ENCODE results near the gene IGFBP3.

- TF ChIP-seq ZNF124 (CRISPR knock-in tag; IDR thresholded peaks at IDR 0.05) (no peak), TBL1XR1 (IDR thresholded peaks at IDR 0.05; ENCODE audit: borderline replicate concordance, low read length, partially characterized antibody) (no peak), CCAR2 (optimal IDR thresholded peaks at IDR 0.05; ENCODE audit: low read depth, low read length) (no peak), SOX6 (IDR thresholded peaks at IDR 0.05) (no peak), SOX6 (CRISPR knock-in tag; IDR thresholded peaks at IDR 0.05) (no peak), CTCF (CRISPR knock-in tag; IDR thresholded peaks at IDR 0.05) (no peak)
- TF ChIP-seq, protein P1, sequence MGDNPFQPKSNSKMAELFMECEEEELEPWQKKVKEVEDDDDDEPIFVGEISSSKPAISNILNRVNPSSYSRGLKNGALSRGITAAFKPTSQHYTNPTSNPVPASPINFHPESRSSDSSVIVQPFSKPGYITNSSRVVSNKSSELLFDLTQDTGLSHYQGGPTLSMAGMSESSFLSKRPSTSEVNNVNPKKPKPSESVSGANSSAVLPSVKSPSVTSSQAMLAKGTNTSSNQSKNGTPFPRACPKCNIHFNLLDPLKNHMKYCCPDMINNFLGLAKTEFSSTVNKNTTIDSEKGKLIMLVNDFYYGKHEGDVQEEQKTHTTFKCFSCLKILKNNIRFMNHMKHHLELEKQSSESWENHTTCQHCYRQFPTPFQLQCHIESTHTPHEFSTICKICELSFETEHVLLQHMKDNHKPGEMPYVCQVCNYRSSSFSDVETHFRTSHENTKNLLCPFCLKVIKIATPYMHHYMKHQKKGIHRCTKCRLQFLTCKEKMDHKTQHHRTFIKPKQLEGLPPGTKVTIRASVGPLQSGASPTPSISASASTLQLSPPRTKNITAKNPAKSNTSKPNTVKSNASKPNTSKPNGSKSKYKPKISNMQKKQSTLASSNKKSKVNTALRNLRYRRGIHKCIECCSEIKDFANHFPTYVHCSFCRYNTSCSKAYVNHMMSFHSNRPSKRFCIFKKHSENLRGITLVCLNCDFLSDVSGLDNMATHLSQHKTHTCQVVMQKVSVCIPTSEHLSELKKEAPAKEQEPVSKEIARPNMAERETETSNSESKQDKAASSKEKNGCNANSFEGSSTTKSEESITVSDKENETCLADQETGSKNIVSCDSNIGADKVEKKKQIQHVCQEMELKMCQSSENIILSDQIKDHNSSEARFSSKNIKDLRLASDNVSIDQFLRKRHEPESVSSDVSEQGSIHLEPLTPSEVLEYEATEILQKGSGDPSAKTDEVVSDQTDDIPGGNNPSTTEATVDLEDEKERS (CRISPR knock-in tag; IDR thresholded peaks at IDR 0.05), result no peak
Observed at GRCh38 chr7:45897042-45897690, 23.9 kb downstream of the IGFBP3 start.

All from HepG2 (cell line).